CD4-positive, alpha-beta T cell treated with Interleukin-1 beta for 1 hour (primary cell): ENCODE measurements around the gene ABCD1.
"Not testable (repeated sequence)": the region's sequence is repeated elsewhere in the genome, so short reads cannot be mapped to it uniquely, and the experiment has no call there.

Experiments
- DNase-seq, 2 donors: peaks; one replicate each; pipeline ENCODE4 v3.0.0-alpha.2; 2020 to 2022

The ABCD1 gene

DNA sequence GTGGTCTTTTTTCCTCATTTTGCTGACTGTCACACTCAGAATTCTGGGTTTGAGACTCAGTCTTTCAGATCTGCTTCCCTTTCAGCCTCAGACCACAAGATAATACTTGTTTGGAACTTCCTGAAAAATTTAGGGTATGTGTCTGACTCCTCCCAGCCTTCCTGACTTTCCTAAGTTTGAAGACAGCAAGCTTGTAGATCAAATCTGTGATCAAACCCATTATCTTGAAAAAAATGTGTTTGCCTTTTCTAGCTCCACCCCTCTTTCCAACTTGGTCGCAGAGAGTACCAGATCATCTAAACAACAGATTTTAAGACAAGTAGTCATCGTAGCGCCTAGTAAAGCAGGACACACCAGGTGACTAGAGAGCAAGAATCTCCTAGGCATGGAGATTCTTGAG, 10.4 kb upstream of the ABCD1 start:
- no peak for DNase-seq

DNA sequence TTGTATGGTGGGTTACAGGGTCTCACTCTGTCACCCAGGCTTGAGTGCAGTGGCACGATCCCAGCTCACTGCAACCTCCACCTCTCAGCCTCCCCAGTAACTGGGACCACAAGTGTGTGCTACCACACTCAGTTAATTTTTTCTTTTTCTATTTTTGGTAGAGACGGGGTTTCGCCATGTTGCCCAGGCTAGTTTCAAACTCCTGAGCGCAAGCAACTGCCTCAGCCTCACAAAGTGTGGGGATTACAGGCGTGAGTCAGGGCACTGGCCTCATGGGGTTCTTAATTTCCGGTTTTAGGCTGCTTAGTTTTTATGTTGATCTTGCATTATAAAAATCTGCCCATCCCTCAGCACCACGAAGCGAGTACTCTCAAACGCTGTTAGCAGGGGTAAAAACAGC, 7.2 kb upstream of the ABCD1 start:
- DNase-seq, result no peak

GRCh38 chrX:153719238-153719637, 5.4 kb upstream of the ABCD1 start:
- DNase-seq, result no peak

- no peak for DNase-seq
These were observed 5.0 kb upstream of the ABCD1 start for GRCh38 chrX:153719701-153720100.

GRCh38 chrX:153722704-153723350, 1.8 kb upstream of the ABCD1 start:
- DNase-seq, result no peak

- peak in 1 of 2 donors; percentile 45 for DNase-seq
These were observed 1.1 kb upstream of the ABCD1 start for GRCh38 chrX:153723351-153724251.

DNA sequence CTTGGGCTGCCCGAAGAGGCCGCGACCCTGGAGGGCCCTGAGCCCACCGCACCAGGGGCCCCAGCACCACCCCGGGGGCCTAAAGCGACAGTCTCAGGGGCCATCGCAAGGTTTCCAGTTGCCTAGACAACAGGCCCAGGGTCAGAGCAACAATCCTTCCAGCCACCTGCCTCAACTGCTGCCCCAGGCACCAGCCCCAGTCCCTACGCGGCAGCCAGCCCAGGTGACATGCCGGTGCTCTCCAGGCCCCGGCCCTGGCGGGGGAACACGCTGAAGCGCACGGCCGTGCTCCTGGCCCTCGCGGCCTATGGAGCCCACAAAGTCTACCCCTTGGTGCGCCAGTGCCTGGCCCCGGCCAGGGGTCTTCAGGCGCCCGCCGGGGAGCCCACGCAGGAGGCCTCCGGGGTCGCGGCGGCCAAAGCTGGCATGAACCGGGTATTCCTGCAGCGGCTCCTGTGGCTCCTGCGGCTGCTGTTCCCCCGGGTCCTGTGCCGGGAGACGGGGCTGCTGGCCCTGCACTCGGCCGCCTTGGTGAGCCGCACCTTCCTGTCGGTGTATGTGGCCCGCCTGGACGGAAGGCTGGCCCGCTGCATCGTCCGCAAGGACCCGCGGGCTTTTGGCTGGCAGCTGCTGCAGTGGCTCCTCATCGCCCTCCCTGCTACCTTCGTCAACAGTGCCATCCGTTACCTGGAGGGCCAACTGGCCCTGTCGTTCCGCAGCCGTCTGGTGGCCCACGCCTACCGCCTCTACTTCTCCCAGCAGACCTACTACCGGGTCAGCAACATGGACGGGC, 579 bp downstream of the ABCD1 start:
- no peak for DNase-seq

DNA sequence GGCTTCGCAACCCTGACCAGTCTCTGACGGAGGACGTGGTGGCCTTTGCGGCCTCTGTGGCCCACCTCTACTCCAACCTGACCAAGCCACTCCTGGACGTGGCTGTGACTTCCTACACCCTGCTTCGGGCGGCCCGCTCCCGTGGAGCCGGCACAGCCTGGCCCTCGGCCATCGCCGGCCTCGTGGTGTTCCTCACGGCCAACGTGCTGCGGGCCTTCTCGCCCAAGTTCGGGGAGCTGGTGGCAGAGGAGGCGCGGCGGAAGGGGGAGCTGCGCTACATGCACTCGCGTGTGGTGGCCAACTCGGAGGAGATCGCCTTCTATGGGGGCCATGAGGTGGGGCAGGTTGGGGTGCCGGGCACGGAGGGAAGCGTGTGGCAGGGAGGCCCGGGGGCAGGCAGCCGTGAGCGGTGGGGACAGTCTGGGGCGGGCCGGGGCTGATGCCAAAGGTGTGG, 1.2 kb downstream of the ABCD1 start:
- no peak for DNase-seq

GRCh38 chrX:153726286-153727122, 1.8 kb downstream of the ABCD1 start:
- peak; percentile 52 to 74 for DNase-seq

DNA sequence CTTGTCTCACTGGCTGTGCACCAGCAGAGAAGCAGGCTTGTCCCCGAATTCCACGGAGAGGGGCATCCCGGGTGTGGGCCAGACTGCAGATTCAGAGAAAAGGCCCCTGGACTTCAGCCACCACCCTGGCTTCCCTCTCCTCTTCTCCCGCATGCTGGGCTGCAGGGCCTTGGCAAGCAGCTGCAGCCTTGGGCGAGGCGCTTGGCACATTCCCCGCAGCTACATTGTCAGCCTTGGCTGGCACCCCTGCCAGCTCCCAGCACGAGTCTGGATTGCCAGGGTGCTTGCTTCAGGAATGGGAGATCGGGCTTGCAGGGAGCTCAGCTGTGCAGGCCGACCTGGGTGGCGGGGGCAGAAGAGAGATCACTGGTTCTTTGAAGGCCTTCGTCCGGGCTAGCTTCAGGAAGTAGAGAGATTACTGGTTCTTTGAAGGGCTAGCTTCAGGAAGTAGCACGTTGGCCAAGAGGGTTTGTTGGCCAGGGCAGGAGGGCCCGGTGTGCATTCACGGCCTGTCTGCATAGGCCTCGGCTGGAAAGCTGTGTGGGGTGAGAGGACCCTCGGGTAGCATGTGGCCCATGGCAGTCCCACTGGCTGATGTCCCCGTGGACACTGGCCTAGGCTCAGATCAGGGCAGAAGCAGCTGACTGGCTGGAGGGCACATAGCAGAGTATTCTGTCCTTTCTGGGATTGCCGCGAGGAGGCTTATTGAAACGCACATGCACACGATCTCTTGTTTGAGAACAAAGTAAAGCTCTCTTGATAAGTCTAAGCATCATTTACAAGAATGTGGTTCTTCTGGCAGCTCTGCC, 2.7 kb downstream of the ABCD1 start:
- no peak for DNase-seq

DNA sequence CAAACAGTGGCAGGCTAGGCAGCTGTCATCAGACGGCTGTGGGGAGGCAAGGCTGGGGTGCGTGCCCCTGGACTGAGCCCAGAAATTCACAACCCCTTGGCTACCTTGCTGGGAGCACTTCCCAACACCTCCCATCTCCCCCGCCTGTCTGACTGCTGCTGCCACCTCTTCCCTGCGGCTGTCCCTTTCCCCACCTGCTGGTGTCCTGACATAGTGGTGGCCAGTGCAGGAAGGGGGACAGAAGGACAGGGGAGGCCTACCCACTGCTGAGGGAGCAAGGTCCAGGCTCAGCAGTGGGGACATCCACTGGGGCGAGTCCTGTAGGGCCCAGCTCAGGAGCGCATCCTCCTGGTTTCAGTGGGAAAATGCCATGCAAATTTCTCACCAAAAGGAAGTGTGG, 3.4 kb downstream of the ABCD1 start:
- no peak for DNase-seq

GRCh38 chrX:153728951-153729631, 4.4 kb downstream of the ABCD1 start:
- DNase-seq, result no peak

- DNase-seq, result not testable (repeated sequence)
These were observed 5.5 kb downstream of the ABCD1 start for GRCh38 chrX:153730115-153730514.

GRCh38 chrX:153731117-153731844, 6.6 kb downstream of the ABCD1 start:
- DNase-seq, result no peak

DNA sequence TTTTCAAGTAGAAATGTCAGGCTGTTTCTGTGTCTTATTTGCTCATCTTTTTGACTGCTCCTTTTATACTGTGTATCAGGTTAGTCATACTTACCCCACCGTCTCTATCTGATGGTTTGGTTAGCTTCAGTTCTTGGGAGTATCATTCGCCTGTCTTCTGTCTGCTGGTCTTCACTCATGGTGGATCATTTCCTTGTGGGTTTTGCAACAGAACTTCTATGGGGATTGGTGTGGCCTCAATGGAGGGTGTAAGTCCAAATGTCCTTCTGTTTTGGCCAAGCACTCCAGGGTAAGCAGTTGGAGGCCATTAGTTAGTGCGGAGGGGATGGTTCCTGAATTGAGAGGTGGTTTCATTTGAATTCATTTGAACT, 7.2 kb downstream of the ABCD1 start:
- DNase-seq, result no peak

DNA sequence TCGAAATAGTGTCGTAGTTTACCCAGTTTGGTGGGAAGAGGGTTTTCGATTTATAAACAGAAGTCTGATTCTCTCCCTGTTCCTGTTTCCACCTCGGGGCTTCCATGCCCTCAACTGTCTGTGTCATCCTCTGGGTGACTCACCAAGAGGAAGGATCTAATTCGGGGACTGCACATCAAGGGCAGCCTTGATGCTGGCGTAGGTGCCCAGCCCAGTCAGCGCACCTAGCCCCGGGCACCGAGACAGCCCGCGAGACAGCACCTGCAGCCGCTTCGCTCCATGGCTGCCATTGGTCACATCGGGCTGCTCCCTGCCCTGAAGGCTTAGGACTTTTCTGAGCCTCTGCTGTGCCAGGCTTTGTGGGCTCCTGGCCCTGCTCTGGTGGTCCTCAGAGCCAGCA, 7.7 kb downstream of the ABCD1 start:
- peak in 1 of 2 donors; percentile 38 for DNase-seq

DNA sequence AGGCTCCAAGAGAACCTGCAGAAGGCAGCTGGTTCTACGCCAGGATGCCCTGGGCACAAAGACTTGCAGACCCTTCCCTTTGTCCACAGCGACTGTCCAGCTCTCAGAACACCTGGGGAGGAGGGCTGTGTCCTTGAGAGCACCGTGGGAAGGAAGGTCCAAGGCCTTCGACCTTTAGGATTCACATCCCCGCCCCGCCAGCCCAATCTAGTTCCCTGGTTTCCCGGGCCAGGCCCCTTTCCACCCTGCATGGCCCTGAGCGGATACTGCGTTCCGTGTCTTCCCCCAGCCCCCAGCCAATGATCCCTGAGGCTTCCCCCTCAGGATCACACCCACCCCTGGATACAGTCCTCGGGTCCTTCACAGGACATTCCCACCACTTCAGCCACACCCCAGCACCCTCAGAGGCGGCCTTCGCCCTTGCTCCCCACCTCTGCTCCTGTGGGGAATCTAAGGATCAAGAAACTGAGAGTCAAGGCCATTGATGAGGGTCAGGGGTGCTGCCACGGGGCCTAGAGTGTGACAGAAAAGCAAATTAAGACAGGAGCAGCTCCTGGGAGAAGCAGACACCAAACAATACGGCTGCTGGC, 9.1 kb downstream of the ABCD1 start:
- DNase-seq, result no peak

DNA sequence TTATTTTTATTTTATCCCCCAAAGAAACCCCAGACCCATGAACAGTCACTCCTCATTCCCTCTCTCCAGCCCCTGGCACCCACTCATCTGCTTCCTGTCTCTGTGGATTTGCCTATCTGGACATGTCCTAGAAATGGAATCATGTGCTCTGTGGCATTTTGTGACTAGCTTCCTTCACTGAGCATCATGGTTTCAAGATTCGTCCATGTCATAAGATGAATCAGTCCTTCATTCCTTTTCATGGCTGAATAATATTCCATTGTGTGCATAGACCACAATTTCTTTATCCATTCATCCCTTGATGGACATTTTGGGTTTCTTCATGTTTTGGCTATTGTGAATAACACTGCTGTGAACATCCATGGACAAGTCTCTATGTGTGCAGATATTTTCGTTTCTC, 10.2 kb downstream of the ABCD1 start:
- DNase-seq, result no peak

- peak in 1 of 2 donors; percentile 38 for DNase-seq
These were observed 10.6 kb downstream of the ABCD1 start for GRCh38 chrX:153735274-153735673.
